ENCODE results near the gene EPB41L5.
"Not testable (repeated sequence)": the region's sequence is repeated elsewhere in the genome, so short reads cannot be mapped to it uniquely, and the experiment has no call there.

EPB41L5 gene

DNA sequence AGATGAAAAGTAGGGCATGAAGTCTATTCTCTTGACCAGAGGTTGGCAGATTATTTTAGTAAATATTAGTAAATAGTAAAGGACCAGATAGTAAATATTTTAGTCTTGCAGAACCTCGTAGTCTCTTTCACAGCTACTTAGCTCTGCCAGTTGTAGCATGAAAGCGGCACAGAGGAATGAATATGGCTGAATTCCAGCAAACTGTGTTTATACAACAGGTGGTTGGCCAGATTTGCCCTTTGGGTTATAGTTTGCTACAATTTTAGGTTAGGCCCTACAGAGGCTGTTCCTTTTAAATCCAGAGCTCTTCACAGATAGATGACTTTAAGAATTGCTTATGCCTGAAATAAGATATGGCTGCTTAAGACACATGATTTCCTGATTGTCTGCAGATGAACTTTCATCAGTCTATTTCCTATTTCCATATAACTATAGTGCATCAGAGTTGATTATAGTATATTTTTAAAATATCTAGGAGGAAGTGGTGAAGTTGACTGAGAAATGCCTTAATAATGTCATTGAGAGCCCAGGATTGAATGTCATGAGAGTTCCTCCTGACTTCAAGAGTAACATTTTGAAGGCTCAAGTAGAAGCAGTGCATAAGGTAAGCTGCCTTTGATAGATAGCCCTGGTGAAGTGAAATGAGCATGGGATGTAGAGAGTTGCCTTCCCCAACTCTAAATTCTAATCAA, 129.8 kb downstream of the EPB41L5 start:
- DNase-seq: no peak

- DNase-seq: no peak
Observed at GRCh38 chr2:120148229-120148628, 135.4 kb downstream of the EPB41L5 start.

DNA sequence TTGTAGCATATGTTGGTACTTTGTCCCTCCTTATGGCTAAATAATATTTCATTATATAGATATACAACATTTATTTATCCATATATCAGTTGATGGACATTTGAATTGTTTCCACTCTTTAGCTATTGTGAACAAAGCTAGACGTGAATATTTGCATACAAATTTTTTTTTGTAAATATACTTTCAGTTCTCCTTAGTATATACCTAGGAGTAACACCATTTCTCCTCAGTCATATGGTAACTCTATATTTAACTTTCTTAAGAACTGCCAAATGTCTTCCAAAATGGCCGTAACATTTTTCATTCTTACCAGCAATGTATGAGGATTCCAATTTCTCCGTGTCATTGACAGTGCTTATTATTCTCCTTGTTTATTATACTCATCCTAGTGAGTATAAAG, 135.8 kb downstream of the EPB41L5 start:
- DNase-seq: no peak

GRCh38 chr2:120149406-120149805, 136.5 kb downstream of the EPB41L5 start:
- no peak for DNase-seq

DNA sequence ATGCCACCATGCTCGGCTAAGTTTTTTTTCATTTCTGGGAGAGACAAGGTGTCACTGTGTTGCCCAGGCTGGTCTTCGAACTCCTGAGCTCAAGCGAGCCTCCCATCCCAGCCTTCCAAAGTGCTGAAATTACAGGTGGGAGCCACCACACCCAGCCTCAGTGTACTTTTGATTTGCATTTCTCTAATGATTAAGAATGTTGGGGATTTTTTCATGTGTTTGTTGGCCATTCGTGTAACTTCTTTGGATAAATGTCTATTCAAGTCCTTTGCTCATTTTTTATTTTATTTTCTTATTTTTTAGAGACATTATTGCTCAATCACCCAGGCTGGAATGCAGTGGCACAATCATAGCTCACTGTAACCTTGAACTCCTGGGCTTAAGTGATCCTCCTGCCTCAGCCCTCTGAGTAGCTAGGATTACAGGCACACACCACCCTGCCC, 137.2 kb downstream of the EPB41L5 start:
- no peak for DNase-seq

DNA sequence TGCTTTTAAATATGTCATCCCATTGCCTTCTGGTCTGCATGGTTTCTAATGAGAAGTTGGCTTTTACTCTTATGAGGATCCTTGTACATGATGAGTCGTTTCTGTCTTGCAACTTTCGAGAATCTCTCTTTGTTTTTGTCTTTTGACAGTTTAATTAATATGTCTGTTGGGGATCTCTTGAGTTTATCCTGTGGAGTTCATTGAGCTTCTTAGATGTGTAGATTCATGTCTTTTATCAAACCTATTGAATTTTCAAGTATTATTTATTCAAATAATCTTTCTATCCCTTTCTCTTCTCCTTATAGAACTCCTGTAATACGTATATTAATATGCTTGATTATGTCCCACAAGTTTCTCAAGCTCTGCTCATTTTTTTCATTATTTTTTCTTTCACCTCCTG, 142.4 kb downstream of the EPB41L5 start:
- no peak for DNase-seq

- not testable (repeated sequence) for DNase-seq
Observed at GRCh38 chr2:120158658-120159057, 145.8 kb downstream of the EPB41L5 start.

GRCh38 chr2:120161190-120161589, 148.3 kb downstream of the EPB41L5 start:
- DNase-seq: no peak

- no peak for DNase-seq
Observed at GRCh38 chr2:120162716-120163115, 149.8 kb downstream of the EPB41L5 start.

- no peak for DNase-seq
Observed at GRCh38 chr2:120167272-120167671, 154.4 kb downstream of the EPB41L5 start.

GRCh38 chr2:120169020-120169419, 156.1 kb downstream of the EPB41L5 start:
- no peak for DNase-seq

- no peak for DNase-seq
Observed at GRCh38 chr2:120174963-120175581, 162.2 kb downstream of the EPB41L5 start.

- no peak for DNase-seq
Observed at GRCh38 chr2:120176526-120176925, 163.6 kb downstream of the EPB41L5 start.

DNA sequence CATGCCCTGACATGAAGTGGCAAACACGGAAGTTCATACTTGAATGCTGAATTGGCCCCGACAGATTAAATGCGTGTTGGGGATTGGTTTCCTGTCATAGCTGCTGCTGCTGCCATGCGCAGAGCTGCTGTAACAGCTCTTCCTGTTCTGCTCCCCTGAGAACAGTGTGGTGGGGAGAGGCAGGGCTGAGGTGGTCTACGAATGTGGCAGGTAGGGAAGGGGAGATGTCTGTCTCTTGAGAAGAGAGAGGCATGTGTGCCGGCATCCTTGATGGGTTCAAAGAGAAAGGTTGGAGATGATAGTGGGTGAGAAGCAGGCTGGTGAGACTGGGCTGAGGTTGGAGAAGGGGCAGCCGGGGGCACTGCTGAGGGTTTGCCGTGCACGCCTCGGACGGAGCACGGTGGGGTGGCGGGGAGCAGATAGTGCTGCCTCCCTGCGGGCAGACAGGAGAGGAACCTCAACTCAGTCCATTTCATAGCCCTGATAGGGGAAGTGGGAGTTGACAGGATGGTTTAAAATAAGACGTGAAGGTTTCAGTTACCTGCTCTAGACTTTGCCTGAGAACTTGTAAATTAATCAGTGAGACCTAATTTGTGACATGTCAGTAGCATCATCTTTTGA, 164.2 kb downstream of the EPB41L5 start:
- no peak for DNase-seq

- DNase-seq: no peak
Observed at GRCh38 chr2:120177973-120178372, 165.1 kb downstream of the EPB41L5 start.

DNA sequence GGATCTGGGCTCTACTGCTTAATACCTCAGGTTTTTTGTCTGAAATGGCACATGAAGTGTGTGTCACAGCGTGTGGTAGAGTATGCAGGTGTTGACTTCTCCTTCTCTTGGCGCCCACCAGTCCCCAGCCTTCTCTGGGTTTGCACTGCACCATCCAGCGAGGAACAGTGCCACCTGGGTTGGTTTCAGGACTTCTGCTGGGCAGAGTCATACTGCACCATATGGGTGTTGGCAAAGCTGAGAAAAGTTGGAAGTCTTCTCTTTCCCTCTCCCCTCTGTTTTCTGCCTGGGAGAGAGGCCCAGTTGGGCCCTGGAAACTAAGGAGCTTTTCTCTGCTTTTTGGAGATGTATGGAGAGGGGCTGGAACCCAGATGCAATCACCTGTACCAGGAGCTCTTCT, 166.5 kb downstream of the EPB41L5 start:
- no peak for DNase-seq

DNA sequence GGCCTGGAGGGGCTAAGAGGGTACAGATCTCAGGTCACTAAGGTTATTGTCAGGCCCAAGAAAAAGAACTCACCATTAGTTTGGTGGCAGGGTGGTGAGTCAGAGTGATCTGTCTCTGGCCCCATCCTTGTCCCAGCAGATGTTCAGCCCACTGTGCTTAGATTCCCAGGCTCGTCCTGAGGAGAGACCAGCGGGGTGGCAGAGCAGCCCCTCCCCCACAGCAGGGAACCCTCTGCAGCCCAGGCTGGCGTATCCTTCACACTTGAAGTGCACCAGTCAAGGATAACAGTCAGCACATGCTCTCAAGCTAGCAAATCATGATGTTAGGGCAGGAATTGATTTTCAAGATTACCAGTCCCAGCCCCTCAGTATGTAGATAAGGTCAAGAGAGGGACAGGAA, 167.2 kb downstream of the EPB41L5 start:
- no peak for DNase-seq

DNA sequence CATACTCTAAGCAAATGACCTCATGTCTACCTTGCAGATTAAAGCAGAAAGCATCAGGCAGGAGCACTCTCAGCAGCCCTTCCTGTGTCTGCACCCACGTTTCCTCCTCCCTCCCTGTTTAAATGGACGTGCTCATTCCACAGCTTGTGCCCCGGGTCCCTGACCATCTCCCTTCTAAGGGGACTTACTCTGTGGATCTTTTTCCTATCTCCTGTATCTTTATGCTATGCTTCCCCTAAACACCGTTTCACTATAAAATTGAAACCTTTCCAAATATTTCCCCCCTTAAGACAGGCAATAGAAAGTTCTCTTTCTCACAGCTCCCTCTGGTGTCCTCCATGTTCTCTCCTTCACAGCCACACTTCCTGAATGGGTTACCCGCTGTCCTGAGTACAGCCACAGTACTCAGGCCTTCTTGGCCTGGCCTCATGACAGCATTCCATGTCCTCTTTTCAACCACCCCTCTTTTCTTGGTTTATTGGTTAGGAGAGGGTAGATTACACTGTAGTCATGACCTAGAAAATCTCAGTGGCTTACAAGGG, 169.2 kb downstream of the EPB41L5 start:
- no peak for DNase-seq

GRCh38 chr2:120189189-120189588, 176.3 kb downstream of the EPB41L5 start:
- DNase-seq: no peak

DNA sequence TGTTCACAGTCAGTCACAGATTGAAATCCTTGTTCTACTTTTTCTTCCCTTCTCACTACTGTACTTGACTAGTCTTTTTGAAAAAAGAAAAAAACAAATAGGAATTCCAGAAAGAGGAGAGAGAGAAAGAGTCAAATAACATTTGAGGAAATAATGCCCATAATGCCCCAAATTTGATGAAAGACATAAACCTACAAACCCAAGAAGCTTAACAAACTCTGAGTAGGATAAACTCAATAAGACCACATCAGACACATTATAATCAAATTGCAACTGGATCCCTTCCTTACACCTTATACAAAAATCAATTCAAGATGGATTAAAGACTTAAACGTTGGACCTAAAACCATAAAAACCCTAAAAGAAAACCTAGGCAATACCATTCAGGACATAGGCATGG, 179.4 kb downstream of the EPB41L5 start:
- DNase-seq: no peak

- DNase-seq: no peak
Observed at GRCh38 chr2:120195553-120195952, 182.7 kb downstream of the EPB41L5 start.

GRCh38 chr2:120199817-120200459, 187.1 kb downstream of the EPB41L5 start:
- not testable (repeated sequence) for DNase-seq

DNA sequence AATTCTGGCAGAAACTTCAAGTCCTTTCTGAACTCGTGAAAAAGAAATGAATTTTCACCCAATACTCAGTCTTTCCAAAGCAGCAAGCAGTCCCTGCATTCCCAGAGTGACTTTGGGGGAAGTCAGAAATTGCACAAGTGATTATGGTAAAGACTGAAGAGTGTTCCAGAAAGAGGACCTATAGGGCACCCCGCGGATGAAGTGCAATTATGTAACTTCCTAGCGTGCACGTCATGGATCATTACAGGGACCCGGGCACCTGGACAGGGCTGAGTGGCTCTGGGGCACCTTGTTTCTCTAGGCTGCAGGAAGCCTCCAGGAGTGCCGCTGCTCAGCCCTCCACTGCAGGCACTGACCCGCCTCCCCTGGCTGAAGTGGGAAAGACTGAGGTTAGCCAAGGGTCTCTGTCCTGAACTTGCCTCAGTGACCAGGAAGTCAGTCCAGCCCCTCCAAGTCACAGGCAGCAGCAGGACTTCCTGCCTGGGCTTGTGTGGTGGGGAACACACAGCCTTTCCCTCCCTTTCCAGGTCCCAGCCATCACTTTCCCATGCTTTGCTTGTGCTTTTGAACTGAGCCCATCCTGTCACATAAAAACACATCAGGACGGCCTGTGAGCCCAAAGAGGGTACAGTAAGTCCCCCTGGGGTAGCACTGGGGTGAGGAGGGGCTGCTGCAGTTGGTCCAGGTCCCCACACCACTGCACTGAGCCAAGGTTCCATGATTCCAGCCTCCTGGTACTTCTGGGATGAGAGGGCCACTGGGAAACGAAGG, 190.6 kb downstream of the EPB41L5 start:
- DNase-seq: no peak
